Parathyroid adenoma (tissue), 2 donors: ENCODE measurements around the gene AUTS2.

Experiments
- H2AFZ ChIP-seq: fragments of 300-600 bp; sonication (generic); one replicate; pipeline ENCODE4 v1.7.0; 2017; ENCODE audit warnings: antibody characterized with exemption, mild to moderate bottlenecking
- H3K27ac ChIP-seq: fragments of 300-600 bp; sonication (generic); one replicate; pipeline ENCODE4 v1.7.0; 2017
- H3K27me3 ChIP-seq: fragments of 300-600 bp; sonication (generic); one replicate; pipeline ENCODE4 v1.7.0; 2017; ENCODE audit warnings: low read length; ENCODE audit not compliant: control insufficient read depth, insufficient read depth
- H3K36me3 ChIP-seq: fragments of 300-600 bp; sonication (generic); one replicate; pipeline ENCODE4 v1.7.0; 2017; ENCODE audit warnings: low read length; ENCODE audit not compliant: control insufficient read depth, insufficient read depth
- H3K4me1 ChIP-seq: fragments of 300-600 bp; sonication (generic); one replicate; pipeline ENCODE4 v1.7.0; 2017; ENCODE audit warnings: control low read depth
- H3K4me2 ChIP-seq: fragments of 300-600 bp; sonication (generic); one replicate; pipeline ENCODE4 v1.7.0; 2017; ENCODE audit warnings: low read length
- H3K4me3 ChIP-seq: fragments of 300-600 bp; sonication (generic); one replicate; pipeline ENCODE4 v1.7.0; 2017; ENCODE audit warnings: low read depth, low read length
- H3K79me2 ChIP-seq: fragments of 300-600 bp; sonication (generic); one replicate; pipeline ENCODE4 v1.7.0; 2017; ENCODE audit warnings: control low read depth
- H3K9ac ChIP-seq: fragments of 300-600 bp; sonication (generic); one replicate; pipeline ENCODE4 v1.7.0; 2017; ENCODE audit warnings: mild to moderate bottlenecking
- H3K9me3 ChIP-seq: fragments of 300-600 bp; sonication (generic); one replicate; pipeline ENCODE4 v1.7.0; 2017; ENCODE audit warnings: low read length; ENCODE audit not compliant: control insufficient read depth
- CTCF ChIP-seq: fragments of 300-600 bp; sonication (generic); IDR thresholded peaks from one replicate; pipeline ENCODE4 v1.7.0; 2017; ENCODE audit warnings: antibody characterized with exemption, mild to moderate bottlenecking
- donor health status: primary hyperparathyroidism.

AUTS2 gene

GRCh38 chr7:69818636-69819332 lies 220.5 kb downstream of the AUTS2 start:
- H3K4me1 ChIP-seq, result no peaks in the 10 kb centered on the region
- H3K79me2 ChIP-seq, result no peaks in the 10 kb centered on the region

GRCh38 chr7:69819333-69819705 lies 221.0 kb downstream of the AUTS2 start:
- no peak overlapping the region for H2AFZ ChIP-seq
- H3K9ac ChIP-seq, result no peak overlapping the region
- no peak overlapping the region for H3K27ac ChIP-seq
- no peaks in the 10 kb centered on the region for H3K27me3 ChIP-seq
- no peaks in the 10 kb centered on the region for H3K9me3 ChIP-seq
- H3K79me2 ChIP-seq, result no peaks in the 10 kb centered on the region
- H3K4me3 ChIP-seq, result no peak overlapping the region
- no peak for TF ChIP-seq CTCF
- no peaks in the 10 kb centered on the region for H3K4me1 ChIP-seq
- H3K36me3 ChIP-seq, result no peaks in the 10 kb centered on the region
- H3K4me2 ChIP-seq, result no peak overlapping the region

More at GRCh38 chr7:69818636-69819332, 220.5 kb downstream of the AUTS2 start:
- Histone ChIP-seq H3K9me3 (no peaks in the 10 kb centered on the region), H3K27ac (no peak overlapping the region), H3K9ac (no peak overlapping the region), H3K27me3 (no peaks in the 10 kb centered on the region), H3K4me2 (no peak overlapping the region), H2AFZ (no peak overlapping the region), H3K4me3 (no peak overlapping the region), H3K36me3 (no peaks in the 10 kb centered on the region)
- no peak for TF ChIP-seq CTCF

GRCh38 chr7:69820479-69821192 lies 222.4 kb downstream of the AUTS2 start:
- no peak for TF ChIP-seq CTCF
- no peaks in the 10 kb centered on the region for H3K27me3 ChIP-seq
- no peak overlapping the region for H3K27ac ChIP-seq
- H3K4me1 ChIP-seq, result no peaks in the 10 kb centered on the region
- no peaks in the 10 kb centered on the region for H3K36me3 ChIP-seq
- H3K4me2 ChIP-seq, result no peak overlapping the region
- no peak overlapping the region for H2AFZ ChIP-seq
- H3K9me3 ChIP-seq, result no peaks in the 10 kb centered on the region
- H3K4me3 ChIP-seq, result no peak overlapping the region
- no peak overlapping the region for H3K9ac ChIP-seq
- H3K79me2 ChIP-seq, result no peaks in the 10 kb centered on the region

- no peak for TF ChIP-seq CTCF
- no peaks in the 10 kb centered on the region for H3K27me3 ChIP-seq
- no peak overlapping the region for H3K9ac ChIP-seq
- H3K36me3 ChIP-seq, result no peaks in the 10 kb centered on the region
- no peak overlapping the region for H2AFZ ChIP-seq
- H3K9me3 ChIP-seq, result no peaks in the 10 kb centered on the region
- H3K27ac ChIP-seq, result no peak overlapping the region
- H3K4me3 ChIP-seq, result no peak overlapping the region
- H3K4me2 ChIP-seq, result no peak overlapping the region
- no peaks in the 10 kb centered on the region for H3K79me2 ChIP-seq
- H3K4me1 ChIP-seq, result no peaks in the 10 kb centered on the region
Measured at GRCh38 chr7:69822386-69822785, 224.1 kb downstream of the AUTS2 start.
